ENCODE data around the gene CPNE5.
"Not testable (repeated sequence)": the region's sequence is repeated elsewhere in the genome, so short reads cannot be mapped to it uniquely, and the experiment has no call there.

The CPNE5 gene

DNA sequence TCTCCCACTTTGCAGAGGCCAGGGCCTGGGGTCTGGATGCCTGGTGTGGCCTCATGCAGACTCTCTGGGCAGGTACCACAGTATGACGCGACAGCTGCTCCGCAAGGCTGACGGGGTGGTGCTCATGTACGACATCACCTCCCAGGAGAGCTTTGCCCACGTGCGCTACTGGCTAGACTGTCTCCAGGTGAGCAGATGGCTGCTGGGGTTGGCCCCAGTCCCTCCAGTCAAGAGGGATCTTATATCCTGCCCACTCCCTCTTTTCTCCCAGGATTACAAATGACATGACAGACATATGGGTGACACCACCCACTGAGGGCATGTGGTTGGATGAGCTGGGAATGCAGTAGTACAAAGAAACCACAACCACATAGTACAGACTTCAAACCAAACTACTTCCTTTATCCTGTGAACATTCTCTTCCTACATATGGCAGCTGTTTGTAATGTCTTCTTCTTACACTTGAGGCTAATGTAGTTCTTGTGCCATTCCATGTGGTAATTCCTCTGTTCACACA lies 111.7 kb downstream of the CPNE5 start:
- H3K36me3 ChIP-seq (ENCODE audit: insufficient read depth, low read length) = no peaks in the 10 kb centered on the region
- H3K27me3 ChIP-seq (ENCODE audit: insufficient read depth, low read length) = no peaks in the 10 kb centered on the region
- H3K4me3 ChIP-seq (ENCODE audit: low read length) = no peak overlapping the region
- H3K4me1 ChIP-seq (ENCODE audit: insufficient read depth, low read length) = peaks cover 4% of the 10 kb centered on the region
- no peak overlapping the region for H3K9ac ChIP-seq (ENCODE audit: low read depth, low read length)
- 90% methylated on average over 7 of the region's 7 CpGs for WGBS
- H3K27ac ChIP-seq (ENCODE audit: low read depth, low read length) = no peak overlapping the region
- H3K9me3 ChIP-seq (ENCODE audit: insufficient read depth, low read depth, low read length) = no peaks in the 10 kb centered on the region

DNA sequence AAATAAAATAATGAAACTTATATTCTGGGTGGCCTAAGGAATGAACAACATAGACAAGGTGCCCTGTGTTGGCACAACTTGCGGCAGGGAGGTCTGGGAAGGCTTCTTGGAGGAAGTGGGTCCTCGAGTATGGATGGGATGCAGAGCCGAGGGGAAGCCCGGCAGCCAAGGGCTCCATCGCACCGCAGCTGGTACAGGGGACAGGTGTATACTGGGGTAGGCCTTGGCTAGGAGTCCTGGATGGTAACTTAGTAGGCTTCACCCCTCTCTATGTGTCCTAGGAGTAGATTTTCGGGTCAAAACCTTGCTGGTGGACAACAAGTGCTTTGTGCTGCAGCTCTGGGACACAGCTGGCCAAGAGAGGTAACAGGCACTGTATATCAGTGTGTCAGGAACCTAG lies 113.7 kb downstream of the CPNE5 start:
- WGBS = 86% methylated on average over 7 of the region's 7 CpGs
- Histone ChIP-seq H3K9me3 (ENCODE audit: insufficient read depth, low read depth, low read length) (no peaks in the 10 kb centered on the region), H3K4me3 (ENCODE audit: low read length) (no peak overlapping the region), H3K27ac (ENCODE audit: low read depth, low read length) (no peak overlapping the region), H3K9ac (ENCODE audit: low read depth, low read length) (no peak overlapping the region), H3K27me3 (ENCODE audit: insufficient read depth, low read length) (no peaks in the 10 kb centered on the region), H3K4me1 (ENCODE audit: insufficient read depth, low read length) (no peaks in the 10 kb centered on the region), H3K36me3 (ENCODE audit: insufficient read depth, low read length) (no peaks in the 10 kb centered on the region)

- no peak overlapping the region for H3K27ac ChIP-seq (ENCODE audit: low read depth, low read length)
- no peaks in the 10 kb centered on the region for H3K36me3 ChIP-seq (ENCODE audit: insufficient read depth, low read length)
- H3K4me3 ChIP-seq (ENCODE audit: low read length) = no peak overlapping the region
- no peaks in the 10 kb centered on the region for H3K27me3 ChIP-seq (ENCODE audit: insufficient read depth, low read length)
- no peaks in the 10 kb centered on the region for H3K4me1 ChIP-seq (ENCODE audit: insufficient read depth, low read length)
- WGBS = 67% methylated on average over 13 of the region's 13 CpGs
- no peaks in the 10 kb centered on the region for H3K9me3 ChIP-seq (ENCODE audit: insufficient read depth, low read depth, low read length)
- no peak overlapping the region for H3K9ac ChIP-seq (ENCODE audit: low read depth, low read length)
Observed at GRCh38 chr6:36724514-36725390, 114.5 kb downstream of the CPNE5 start.

GRCh38 chr6:36723992-36724391 lies 115.3 kb downstream of the CPNE5 start:
- not testable (repeated sequence) for H3K9me3 ChIP-seq (ENCODE audit: insufficient read depth, low read depth, low read length); H3K9ac ChIP-seq (ENCODE audit: low read depth, low read length); H3K27me3 ChIP-seq (ENCODE audit: insufficient read depth, low read length); H3K4me3 ChIP-seq (ENCODE audit: low read length); H3K27ac ChIP-seq (ENCODE audit: low read depth, low read length); H3K36me3 ChIP-seq (ENCODE audit: insufficient read depth, low read length); H3K4me1 ChIP-seq (ENCODE audit: insufficient read depth, low read length)
- WGBS = 96% methylated on average over 3 of the region's 4 CpGs

- no peaks in the 10 kb centered on the region for H3K27me3 ChIP-seq (ENCODE audit: insufficient read depth, low read length)
- H3K36me3 ChIP-seq (ENCODE audit: insufficient read depth, low read length) = no peaks in the 10 kb centered on the region
- H3K9ac ChIP-seq (ENCODE audit: low read depth, low read length) = no peak overlapping the region
- whole genome bisulfite sequencing = 96% methylated on average over 2 of the region's 2 CpGs
- H3K4me3 ChIP-seq (ENCODE audit: low read length) = no peak overlapping the region
- no peaks in the 10 kb centered on the region for H3K9me3 ChIP-seq (ENCODE audit: insufficient read depth, low read depth, low read length)
- H3K27ac ChIP-seq (ENCODE audit: low read depth, low read length) = no peak overlapping the region
- H3K4me1 ChIP-seq (ENCODE audit: insufficient read depth, low read length) = no peaks in the 10 kb centered on the region
Observed at GRCh38 chr6:36722879-36723278, 116.4 kb downstream of the CPNE5 start.

- H3K27me3 ChIP-seq (ENCODE audit: insufficient read depth, low read length) = no peaks in the 10 kb centered on the region
- 90% methylated on average over 10 of the region's 10 CpGs for WGBS
- no peaks in the 10 kb centered on the region for H3K4me1 ChIP-seq (ENCODE audit: insufficient read depth, low read length)
- H3K4me3 ChIP-seq (ENCODE audit: low read length) = no peak overlapping the region
- no peaks in the 10 kb centered on the region for H3K36me3 ChIP-seq (ENCODE audit: insufficient read depth, low read length)
- no peak overlapping the region for H3K27ac ChIP-seq (ENCODE audit: low read depth, low read length)
- H3K9me3 ChIP-seq (ENCODE audit: insufficient read depth, low read depth, low read length) = no peaks in the 10 kb centered on the region
- no peak overlapping the region for H3K9ac ChIP-seq (ENCODE audit: low read depth, low read length)
Observed at GRCh38 chr6:36722365-36722764, 116.9 kb downstream of the CPNE5 start.

DNA sequence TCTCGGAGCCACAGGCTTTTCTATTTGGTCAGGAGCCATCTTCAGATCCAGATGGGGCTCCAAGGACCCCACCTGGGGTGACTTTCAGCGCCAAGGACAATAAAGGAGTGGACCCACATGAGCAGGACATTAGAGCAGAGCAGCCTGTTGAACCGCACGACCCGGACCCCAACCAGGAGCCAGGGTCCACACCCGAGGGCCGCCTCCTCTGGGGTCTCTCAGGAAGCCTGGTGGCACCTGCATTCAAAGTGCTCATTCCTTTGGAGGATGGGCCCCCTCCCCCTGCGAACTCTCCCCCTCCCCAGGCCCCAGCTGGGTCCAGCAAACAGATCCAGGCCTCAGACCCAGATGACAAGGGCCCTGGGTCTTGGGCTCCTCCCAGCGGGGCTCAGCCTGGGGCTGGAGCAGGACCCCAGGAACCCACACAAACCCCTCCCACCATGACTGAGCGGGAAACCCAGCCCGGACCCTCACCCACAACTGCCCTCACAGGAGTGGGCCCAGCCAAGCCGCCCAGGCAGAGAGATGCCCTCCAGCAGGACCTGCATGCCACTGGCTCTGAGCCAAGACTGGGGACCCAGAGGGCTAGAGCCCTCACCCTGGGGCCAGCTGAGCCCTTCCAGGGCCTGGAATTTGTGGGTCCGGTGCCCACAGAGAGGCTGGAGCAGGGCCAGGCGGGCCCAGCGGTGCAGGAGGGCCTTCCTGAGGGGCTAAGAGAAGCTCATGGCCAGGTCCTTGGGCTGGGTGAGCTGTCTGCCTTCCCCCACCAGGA lies 117.7 kb downstream of the CPNE5 start:
- H3K9me3 ChIP-seq (ENCODE audit: insufficient read depth, low read depth, low read length) = no peaks in the 10 kb centered on the region
- H3K36me3 ChIP-seq (ENCODE audit: insufficient read depth, low read length) = no peaks in the 10 kb centered on the region
- no peaks in the 10 kb centered on the region for H3K4me1 ChIP-seq (ENCODE audit: insufficient read depth, low read length)
- H3K9ac ChIP-seq (ENCODE audit: low read depth, low read length) = no peak overlapping the region
- WGBS = 90% methylated on average over 15 of the region's 15 CpGs
- H3K27me3 ChIP-seq (ENCODE audit: insufficient read depth, low read length) = no peaks in the 10 kb centered on the region
- H3K4me3 ChIP-seq (ENCODE audit: low read length) = no peak overlapping the region
- H3K27ac ChIP-seq (ENCODE audit: low read depth, low read length) = no peak overlapping the region

- Histone ChIP-seq H3K4me1 (ENCODE audit: insufficient read depth, low read length) (no peaks in the 10 kb centered on the region), H3K4me3 (ENCODE audit: low read length) (no peak overlapping the region), H3K27me3 (ENCODE audit: insufficient read depth, low read length) (no peaks in the 10 kb centered on the region), H3K9me3 (ENCODE audit: insufficient read depth, low read depth, low read length) (no peaks in the 10 kb centered on the region), H3K27ac (ENCODE audit: low read depth, low read length) (no peak overlapping the region), H3K9ac (ENCODE audit: low read depth, low read length) (no peak overlapping the region), H3K36me3 (ENCODE audit: insufficient read depth, low read length) (no peaks in the 10 kb centered on the region)
- WGBS = 90% methylated on average over 11 of the region's 11 CpGs
Observed at GRCh38 chr6:36720251-36721141, 118.7 kb downstream of the CPNE5 start.

DNA sequence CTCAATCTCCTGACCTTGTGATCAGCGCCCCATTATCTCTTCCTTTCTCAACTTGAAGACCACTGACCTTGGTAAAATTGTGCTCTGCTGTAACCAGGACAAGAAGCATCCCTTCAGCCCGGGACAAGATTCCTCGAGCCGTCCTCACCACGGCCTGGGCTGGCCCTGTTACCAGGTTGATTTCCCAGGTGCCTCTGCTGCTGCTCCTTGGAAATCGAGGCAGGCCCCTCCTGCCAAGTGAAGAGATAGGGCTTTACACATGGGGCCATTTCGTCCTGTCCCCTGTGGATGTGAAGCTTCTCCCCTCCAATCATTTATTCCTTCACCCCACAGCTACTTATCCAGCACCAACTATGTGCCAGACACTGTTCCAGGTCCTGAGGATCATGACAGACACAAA lies 120.1 kb downstream of the CPNE5 start:
- H3K9me3 ChIP-seq (ENCODE audit: insufficient read depth, low read depth, low read length) = no peaks in the 10 kb centered on the region
- H3K36me3 ChIP-seq (ENCODE audit: insufficient read depth, low read length) = no peaks in the 10 kb centered on the region
- no peaks in the 10 kb centered on the region for H3K27me3 ChIP-seq (ENCODE audit: insufficient read depth, low read length)
- no peak overlapping the region for H3K27ac ChIP-seq (ENCODE audit: low read depth, low read length)
- H3K9ac ChIP-seq (ENCODE audit: low read depth, low read length) = no peak overlapping the region
- H3K4me3 ChIP-seq (ENCODE audit: low read length) = no peak overlapping the region
- H3K4me1 ChIP-seq (ENCODE audit: insufficient read depth, low read length) = no peaks in the 10 kb centered on the region
- 90% methylated on average over 7 of the region's 7 CpGs for WGBS

- no peak overlapping the region for H3K4me3 ChIP-seq (ENCODE audit: low read length)
- H3K36me3 ChIP-seq (ENCODE audit: insufficient read depth, low read length) = no peaks in the 10 kb centered on the region
- no peak overlapping the region for H3K27ac ChIP-seq (ENCODE audit: low read depth, low read length)
- no peak overlapping the region for H3K9ac ChIP-seq (ENCODE audit: low read depth, low read length)
- H3K27me3 ChIP-seq (ENCODE audit: insufficient read depth, low read length) = no peaks in the 10 kb centered on the region
- H3K9me3 ChIP-seq (ENCODE audit: insufficient read depth, low read depth, low read length) = no peaks in the 10 kb centered on the region
- no peaks in the 10 kb centered on the region for H3K4me1 ChIP-seq (ENCODE audit: insufficient read depth, low read length)
- WGBS = 88% methylated on average over 5 of the region's 5 CpGs
Observed at GRCh38 chr6:36718560-36718959, 120.7 kb downstream of the CPNE5 start.
